Tibial nerve (tissue), 4 donors: Measurements from ENCODE around the gene MRPS35.

Experiments
- CTCF ChIP-seq, 5 experiments: fragments of 200-600 bp in 3 of 5; fragments of 450-650 bp in 2 of 5; sonication (generic) in 3 of 5; IDR thresholded peaks; one replicate each; pipeline ENCODE4 v1.5.1; 2016 to 2019; ENCODE audit warnings: antibody characterized with exemption in 5 of 5, mild to moderate bottlenecking in 3 of 5, moderate library complexity in 2 of 5
- EP300 ChIP-seq, 2 donors: sonication (generic); formaldehyde crosslinking; IDR thresholded peaks; one replicate each; pipeline ENCODE4 v1.6.1; 2017; ENCODE audit warnings: antibody characterized with exemption in 2 of 2, mild to moderate bottlenecking in 1 of 2
- POLR2A ChIP-seq, 2 donors: fragments of 450-650 bp; IDR thresholded peaks; one replicate each; pipeline ENCODE4 v1.6.1; 2017; ENCODE audit warnings: antibody characterized with exemption in 2 of 2, mild to moderate bottlenecking in 2 of 2, moderate library complexity in 2 of 2

GRCh38 chr12:27666510-27666909 is 44.1 kb upstream of the MRPS35 start:
- no peak for TF ChIP-seq POLR2A (IDR thresholded peaks at IDR 0.05)
- TF ChIP-seq EP300 (IDR thresholded peaks at IDR 0.05) = no peak
- TF ChIP-seq CTCF (IDR thresholded peaks at IDR 0.05) = no peak
